HG02852 (cell line): Measurements from ENCODE around the gene GADD45B.
"Not testable (repeated sequence)": the region's sequence is repeated elsewhere in the genome, so short reads cannot be mapped to it uniquely, and the experiment has no call there.

ENCODE experiments used
- ATAC-seq: cut with Tn5 transposase; IDR thresholded peaks from one replicate; pipeline ENCODE4 v1.9.1; 2021; ENCODE audit warnings: mild to moderate bottlenecking, moderate library complexity; ENCODE audit not compliant: unreplicated experiment

GADD45B gene

DNA sequence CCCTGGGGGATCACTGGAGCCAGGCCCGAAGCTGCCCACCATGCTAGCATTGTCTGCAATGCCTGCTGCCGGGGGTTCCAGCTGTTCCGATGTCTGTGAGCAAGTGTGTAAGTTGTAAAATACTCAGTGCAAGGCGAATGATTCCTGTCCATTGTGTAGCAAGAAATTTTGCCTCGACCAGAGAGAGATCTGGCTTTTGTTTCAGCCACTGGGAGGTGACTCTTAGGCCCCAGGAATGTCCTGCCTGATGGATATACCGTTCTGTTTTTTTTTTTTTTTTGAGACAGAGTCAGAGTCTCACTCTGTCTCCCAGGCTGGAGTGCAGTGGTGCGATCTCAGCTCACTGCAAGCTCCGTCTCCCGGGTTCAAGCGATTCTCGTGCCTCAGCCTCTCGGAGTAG lies 7.3 kb upstream of the GADD45B start:
- ATAC-seq: no peak

DNA sequence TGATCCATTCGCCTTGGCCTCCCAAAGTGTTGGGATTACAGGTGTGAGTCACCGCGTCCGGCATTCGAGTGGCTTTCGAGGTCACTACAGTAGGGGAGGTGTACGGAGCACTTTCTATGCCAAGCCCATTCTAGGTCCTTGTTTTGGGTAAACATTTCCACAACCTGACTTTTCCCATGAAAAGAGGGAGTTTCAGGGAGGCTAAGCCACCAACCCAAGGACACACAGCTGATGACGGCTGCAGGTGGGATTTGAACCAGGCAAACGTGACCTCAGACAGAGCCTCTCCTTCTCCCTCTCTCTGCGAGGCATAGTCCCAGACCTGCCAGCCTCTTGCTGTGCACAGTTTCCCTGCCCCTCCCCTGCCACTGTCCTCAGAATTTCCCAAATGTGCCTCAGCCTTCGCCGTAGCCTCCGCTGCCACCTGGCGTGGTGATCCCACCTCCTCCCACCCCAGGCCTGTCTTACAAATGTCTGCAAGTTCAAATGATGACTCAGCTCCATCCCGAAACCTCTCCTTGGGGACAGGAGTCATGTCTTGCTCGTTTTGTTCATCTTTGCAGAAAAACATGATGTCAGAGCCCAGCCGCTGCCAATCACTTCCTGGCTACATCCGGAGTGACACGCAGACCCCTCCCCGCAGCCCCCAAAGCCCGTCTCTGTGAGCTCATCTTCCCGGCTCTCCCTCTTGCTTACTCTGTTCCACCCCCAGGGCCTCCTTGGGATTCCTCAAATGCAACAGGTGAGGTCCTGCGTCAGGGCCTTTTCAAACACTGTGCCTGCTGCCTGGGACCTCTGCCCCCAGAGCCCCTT lies 6.6 kb upstream of the GADD45B start:
- no peak for ATAC-seq

DNA sequence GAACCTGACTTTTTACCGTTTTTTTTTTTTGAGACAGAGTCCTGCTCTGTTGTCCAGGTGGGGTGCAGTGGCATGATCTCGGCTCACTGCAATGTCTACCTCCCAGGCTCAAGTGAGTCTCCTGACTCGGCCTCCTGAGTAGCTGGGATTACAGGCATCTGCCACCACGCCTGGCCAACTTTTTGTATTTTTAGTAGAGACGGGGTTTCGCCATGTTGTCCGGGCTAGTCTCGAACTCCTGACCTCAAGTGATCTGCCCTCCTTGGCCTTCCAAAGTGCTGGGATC lies 6.1 kb upstream of the GADD45B start:
- not testable (repeated sequence) for ATAC-seq

DNA sequence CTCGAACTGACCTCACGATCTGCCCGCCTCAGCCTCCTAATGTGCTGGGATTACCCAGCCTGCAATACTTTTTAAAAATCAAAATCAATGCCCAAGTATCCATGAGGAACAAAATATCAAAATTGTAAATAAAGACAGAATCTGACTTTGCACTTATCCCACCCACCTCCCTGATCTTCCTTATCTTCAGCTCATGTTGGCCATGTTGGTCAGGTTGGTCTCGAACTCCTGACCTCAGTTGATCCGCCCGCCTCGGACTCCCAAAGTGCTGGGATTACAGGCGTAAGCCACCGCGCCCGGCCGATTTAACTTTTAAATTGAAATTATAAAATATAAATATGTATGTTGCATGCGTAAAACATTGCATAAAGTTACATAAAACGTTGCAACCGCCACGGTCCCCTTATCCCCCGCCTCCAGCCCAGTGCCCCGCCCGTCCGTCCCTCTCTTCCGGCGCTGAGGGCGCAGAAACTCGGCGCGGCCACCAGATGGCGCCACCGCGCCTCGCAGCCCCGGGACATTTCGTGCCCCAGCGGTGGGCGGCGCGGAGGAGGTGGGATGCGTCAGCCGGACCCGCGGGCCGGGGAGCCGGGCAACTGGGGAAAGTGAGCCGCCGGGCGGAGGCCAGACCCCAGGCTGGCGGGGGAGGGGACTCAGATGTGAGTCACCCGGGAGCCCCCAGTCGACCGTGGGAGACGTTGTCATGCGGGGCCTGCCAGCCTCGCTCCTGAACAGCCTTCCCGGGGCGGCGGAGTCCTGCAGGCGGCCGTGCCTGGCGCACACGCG lies 1.5 kb upstream of the GADD45B start:
- ATAC-seq: peak; percentile 31

DNA sequence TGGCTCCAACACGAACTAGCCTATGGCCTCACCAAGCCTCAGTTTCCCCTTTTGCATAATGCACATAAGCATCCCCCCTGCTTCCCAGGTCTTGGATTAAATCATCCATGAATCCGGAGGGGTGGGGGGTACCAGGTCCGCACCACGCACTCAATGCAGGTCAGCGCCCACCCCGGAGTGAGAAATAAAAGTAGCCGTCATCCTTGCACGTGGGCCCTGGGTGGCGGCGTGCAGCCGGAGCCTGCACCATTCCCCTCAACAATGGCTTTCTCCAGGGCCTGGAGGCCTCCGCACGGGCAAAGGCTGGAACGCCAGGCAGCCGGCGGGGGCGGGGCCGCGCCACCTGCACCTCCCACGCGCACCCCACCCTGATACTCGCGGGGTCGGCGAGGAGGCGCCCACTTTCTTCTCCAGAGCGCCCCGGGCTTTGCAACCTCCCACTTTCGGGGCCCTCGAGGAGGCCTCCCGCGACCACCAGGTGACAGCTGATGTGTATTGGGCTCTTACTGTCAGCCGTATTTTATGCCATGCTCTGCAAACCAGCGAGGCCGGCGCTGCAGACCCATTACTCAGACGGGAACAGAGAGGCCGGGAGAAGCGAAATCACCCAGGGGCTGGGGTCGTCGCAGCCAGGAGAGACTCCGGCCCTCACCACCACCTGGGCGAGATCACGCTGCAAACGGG lies 767 bp upstream of the GADD45B start:
- peak; percentile 2 for ATAC-seq

DNA sequence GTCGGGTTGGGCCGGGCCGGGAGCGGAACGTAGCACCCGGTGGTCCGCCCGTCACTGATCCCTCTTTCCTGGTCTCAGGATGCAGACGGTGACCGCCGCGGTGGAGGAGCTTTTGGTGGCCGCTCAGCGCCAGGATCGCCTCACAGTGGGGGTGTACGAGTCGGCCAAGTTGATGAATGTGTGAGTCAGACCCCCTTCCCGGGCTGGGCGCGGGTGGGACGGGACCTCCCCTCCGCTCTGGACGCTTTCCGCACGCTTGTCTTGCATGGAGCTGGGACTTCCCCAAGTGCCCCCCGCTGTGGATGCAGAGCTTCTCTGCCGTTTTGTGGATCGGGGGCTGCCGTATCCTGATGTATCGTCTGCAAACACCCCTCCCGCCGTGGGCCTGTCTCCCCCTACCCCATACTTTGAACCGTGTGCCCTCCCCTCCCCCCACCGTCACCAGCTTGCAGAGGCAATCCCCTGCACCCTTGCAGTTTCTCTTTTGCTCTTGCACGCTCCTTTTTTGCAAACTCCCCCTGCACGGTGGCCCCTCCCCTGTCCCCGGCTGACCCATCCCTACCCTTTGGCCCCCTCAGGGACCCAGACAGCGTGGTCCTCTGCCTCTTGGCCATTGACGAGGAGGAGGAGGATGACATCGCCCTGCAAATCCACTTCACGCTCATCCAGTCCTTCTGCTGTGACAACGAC lies 669 bp downstream of the GADD45B start:
- ATAC-seq: peak; percentile 9

DNA sequence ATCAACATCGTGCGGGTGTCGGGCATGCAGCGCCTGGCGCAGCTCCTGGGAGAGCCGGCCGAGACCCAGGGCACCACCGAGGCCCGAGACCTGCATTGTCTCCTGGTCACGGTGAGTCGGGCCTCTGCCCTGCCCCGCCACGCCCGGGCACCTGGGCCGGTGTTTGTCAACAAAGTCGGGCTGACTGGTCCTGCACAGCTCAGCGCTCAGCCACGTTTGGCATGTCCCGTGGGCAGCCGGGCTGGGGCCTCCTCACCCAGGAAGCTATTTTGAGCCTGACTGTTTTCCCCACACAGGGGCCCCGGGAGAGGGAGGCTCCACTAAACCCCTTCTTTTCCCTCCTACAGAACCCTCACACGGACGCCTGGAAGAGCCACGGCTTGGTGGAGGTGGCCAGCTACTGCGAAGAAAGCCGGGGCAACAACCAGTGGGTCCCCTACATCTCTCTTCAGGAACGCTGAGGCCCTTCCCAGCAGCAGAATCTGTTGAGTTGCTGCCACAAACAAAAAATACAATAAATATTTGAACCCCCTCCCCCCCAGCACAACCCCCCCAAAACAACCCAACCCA lies 1.3 kb downstream of the GADD45B start:
- ATAC-seq: no peak

DNA sequence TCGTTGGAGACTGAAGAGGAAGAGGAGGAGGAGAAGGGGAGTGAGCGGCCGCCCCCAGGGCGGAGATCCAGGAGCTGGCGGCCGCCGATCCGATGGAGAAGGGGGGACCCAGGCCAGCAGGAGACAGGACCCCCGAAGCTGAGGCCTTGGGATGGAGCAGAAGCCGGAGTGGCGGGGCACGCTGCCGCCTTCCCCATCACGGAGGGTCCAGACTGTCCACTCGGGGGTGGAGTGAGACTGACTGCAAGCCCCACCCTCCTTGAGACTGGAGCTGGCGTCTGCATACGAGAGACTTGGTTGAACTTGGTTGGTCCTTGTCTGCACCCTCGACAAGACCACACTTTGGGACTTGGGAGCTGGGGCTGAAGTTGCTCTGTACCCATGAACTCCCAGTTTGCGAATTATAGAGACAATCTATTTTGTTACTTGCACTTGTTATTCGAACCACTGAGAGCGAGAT lies 1.8 kb downstream of the GADD45B start:
- ATAC-seq: no peak

DNA sequence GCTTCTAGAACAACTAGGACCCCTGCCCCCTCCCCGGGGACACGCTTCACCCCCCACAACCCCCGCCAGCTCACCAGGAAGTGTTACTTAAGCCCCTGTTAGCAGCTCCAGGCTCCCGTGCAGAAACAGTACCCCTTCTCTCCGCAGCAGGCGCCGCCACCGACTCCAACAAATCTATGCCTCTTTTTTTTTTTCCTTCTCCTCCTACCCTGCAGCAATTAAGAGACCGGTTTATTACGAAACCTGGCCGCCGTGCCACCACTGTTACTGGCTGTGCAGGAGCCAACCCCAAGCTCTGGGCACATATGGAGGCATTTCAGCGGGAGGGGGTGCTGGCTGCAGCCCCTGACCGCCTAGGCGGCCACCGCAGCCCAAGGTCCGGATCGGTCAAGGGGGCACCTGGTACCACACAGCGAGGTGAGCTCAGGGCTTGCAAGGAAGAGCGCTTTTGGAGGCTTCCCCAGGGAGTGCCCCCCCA lies 2.4 kb downstream of the GADD45B start:
- ATAC-seq: no peak

DNA sequence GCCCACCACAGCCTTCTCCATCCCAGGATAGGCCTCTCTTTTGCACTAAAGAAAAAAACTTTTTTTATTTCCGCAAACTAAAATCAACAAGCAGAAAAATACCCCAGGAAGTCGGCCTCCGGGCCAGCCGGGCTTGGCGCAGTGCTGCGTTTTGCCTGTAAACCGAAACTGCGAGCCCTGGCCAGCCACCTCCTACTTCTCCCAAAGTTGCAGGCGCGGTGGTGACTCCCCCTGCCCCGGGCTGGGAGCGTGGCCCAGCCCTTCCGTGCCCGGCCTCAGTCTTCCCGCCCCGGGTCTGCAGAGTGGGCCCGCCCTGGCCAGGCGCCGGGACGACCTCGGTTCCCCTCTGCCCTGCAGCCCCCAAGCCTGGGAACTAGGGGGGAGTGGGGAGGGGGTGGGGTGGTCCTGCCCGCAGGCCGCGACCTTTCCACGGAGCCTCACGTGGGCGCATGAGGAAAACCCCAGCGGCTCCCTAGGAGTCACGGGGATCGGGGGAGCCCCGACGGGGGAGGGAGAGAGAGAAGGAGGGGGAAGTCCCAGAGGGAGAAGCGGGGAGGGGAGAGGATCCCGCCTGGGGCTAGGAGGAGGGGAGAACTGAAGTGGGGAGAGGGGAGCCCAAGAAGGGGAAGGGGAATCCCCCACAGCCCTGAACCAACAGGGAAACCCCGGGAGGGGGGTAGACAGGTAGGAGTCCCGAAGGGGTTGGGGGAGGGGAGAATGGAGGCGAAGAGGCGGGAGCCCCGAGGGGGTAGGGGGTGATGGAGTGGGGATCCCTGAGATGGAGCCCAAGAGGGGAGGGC lies 3.0 kb downstream of the GADD45B start:
- ATAC-seq: no peak

DNA sequence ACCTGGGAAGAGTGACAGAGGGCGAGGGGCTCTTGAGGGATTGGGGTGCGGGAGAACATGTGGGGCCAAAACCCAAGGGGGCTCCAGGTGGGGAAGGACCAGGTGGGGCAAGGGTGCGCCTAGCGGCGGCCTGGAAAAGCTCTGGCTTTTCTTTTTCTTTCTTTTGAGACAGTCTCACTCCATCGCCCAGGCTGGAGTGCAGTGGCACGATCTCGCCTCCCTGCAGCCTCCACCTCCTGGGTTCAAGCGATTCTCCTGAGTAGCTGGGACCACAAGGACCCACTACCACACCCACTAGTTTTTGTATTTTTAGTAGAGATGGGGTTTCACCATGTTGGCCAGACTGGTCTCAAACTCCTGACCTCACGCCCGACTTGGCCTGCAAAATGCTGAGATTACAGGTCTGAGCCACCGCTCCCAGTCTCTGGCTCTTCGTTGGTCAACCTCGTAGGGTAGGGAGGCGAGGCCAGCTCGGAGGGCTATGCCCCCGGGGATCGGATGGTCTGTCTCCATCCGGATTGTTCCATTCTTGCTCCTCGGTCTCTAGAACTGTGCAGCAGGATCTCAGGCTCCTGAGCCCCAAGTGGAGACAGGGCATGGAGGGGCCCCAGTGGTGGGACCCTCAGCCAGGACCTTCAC lies 3.7 kb downstream of the GADD45B start:
- ATAC-seq: no peak

DNA sequence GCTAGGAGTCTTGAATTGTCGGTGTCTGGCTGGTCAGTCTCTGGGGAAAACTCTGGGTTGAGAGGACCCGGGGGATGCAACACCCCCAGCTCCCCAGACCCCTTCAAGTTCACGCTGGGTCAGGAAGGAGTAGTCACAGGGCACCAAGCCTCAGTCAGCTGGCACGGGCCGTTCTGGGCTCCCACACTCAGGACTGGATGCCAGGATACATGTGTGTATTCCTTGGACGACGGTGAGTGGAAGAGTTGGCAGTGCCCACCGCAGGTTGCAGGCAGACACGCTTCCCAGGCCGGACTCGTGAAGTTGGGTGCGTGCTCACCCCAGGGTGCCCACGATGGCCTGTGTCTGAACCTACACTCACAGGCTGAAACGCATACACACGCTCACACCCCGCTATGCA lies 5.5 kb downstream of the GADD45B start:
- no peak for ATAC-seq

DNA sequence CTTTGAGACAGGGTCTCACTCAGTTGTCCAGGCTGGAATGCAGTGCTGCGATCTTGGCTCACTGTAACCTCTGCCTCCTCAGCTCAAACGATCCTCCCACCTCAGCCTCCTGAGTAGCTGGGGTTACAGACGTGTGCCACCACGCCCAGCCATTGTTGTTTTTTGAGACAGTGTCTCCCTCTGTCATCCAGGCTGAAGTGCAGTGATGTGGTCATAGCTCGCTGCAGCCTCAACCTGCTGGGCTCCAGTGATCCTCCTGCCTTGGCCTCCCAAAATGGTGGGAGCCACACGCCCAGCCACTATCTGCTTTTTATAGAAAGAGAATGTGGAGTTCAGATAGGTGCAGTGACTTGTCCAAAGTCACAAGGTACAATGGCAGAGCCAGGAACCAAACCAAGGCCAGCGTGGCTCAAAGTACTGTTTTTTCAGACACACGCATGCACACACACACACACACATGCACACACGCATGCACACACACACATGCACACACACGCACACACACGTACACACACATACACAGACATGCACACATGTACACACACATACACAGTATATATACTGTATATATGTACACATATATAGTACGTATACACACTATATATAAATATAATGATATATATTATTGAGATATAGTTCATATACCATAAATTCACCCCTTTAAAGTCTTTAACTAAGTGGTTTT lies 6.6 kb downstream of the GADD45B start:
- ATAC-seq: no peak

DNA sequence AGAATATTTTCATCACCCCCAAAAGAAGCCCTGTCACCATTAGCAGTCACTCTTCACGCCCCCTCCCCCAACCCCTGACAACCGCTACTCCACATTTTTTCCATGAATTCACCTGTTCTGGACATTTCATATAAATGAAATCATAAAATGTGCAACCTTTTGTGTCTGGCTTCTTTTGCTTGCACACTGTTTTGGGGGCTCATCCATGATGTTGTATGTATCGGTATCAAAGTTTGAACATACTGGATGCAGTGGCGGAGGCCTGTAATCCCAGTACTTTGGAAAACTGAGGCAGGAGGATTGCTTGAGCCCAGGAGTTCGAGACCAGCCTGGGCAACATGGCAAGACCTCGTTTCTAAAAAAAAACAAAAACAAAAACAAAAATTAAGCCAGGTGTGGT lies 7.2 kb downstream of the GADD45B start:
- ATAC-seq: no peak

DNA sequence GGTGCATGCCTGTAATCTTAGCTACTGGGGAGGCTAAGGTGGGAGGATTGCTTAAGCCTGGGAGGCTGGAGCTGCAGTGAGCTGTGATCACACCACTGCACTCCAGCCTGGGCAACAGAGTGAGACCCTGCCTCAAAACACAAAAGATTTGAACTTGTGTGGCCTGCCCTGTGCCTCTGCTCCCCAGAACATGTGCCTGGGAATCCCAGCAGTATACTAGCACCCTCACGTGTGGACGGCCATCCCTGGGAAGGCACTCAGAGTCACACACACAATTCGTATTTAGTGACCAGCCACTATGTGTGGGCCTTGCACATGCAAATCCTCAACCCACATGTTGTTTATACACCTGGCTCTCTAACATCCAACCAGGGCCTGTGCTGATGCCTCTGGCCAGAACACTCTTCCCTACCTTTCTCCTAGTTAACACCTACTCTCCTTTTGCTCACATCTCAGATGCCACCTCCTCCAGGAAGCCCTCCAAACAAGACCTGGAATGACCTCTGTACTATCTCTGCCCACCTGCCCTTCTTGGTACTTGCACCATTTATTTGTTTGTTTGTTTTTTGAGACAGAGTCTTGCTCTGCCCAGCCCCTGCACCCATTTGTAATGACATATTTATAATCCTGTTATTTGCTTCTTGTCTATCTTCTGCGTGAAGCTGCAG lies 7.7 kb downstream of the GADD45B start:
- no peak for ATAC-seq

DNA sequence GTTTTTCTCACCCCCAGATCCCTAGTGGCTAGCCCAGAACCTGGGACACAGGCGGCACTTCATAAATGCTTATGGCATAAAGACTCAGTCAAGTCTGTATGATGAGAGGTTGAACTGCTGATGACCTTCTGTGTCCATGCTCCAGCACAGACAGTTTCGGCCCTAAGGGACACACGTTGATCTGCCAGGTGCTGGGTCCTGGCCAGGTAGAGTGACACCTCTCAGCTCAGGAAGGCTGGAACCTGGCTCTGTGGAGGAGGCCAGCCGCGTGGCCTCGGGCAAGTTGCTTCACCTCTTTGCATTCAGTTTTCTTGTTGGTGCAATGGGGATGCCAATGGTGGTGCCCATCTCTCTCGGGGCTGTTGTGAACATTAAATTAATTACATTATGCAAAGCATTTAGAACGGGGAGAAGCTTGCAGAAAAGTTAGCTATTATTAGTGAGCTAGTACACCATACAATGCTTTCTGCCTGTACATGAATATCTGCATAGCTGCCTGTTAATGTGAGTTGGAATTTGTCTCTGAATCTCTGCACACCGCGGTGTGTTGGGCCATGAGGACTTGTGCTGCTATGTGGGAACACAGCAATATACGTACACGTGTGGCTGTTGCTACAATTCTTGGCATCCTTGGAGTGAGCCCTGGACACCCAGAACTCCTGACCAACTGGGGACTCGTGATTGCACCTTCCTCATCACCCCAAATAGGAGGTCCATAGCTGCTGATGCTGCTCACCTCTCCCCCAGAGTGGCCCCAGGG lies 8.4 kb downstream of the GADD45B start:
- no peak for ATAC-seq

DNA sequence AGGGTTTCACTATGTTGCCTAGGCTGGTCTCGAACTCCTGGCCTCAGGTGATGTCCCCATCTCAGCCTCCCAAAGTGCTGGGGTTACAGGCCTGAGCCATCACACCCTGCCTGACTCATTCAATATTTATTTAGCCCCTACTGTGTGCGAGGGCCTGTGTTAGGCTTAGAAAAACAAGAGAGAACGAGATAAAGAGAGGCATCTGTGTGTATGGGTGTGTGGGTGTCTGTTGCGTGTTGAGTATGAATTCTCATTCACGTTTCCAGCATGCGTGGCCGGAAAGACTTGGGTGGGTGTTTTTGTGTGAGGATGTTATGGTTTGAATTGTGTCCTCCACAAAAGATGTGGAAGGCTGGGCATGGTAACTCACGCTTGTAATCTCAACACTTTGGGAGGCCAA lies 9.5 kb downstream of the GADD45B start:
- ATAC-seq: no peak

DNA sequence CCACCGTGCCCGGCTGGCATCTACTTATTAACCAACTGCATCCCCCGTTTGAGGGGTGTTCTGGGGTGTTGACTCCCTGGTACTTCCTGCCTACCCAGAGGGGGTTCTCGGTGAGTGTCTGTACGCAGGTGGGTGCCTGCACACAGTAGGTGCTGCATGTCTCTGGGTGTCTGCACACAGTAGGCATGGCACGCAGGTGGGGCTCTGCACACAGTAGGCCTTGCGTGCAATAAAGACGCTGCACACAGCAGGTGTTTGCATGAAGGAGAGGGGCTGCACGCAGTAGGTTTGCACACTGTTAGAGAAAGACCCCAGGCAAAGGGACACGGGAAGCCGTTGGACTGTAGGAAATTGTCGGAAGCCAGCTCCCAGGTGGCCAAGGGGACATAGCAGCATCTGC lies 11.2 kb downstream of the GADD45B start:
- no peak for ATAC-seq
